Natural killer cell (primary cell): Measurements from ENCODE around the gene VAMP5. TPM values are rescaled to one million over a fixed set of nuclear protein-coding genes. Genes with fewer than 3 reads are reported as not detected.

Experiments
- ATAC-seq, 3 donors: fragments of 150-1000 bp in 2 of 3; fragments of 200-7000 bp in 1 of 3; cut with Tn5 transposase; 1 replicate in 1 of 3; 2 replicates in 2 of 3; pipeline ENCODE4 v1.10.0; 2021; ENCODE audit warnings: mild to moderate bottlenecking in 2 of 3, moderate library complexity in 2 of 3
- DNase-seq, 2 donors: peaks; one replicate each; pipeline versions ENCODE4 v3.0.0 to v3.0.0-alpha.2; 2013 to 2021; ENCODE audit warnings: mixed read lengths in 1 of 2
- H3K27ac ChIP-seq: one replicate; pipeline ENCODE4 v1.5.1; 2013; ENCODE audit warnings: mild to moderate bottlenecking, low read length
- H3K27me3 ChIP-seq: one replicate; pipeline ENCODE4 v1.6.1; 2013; ENCODE audit warnings: low read length; ENCODE audit not compliant: control insufficient read depth, insufficient read depth
- H3K36me3 ChIP-seq: one replicate; pipeline ENCODE4 v1.6.1; 2013; ENCODE audit warnings: low read length; ENCODE audit not compliant: control insufficient read depth, insufficient read depth
- H3K4me1 ChIP-seq: one replicate; pipeline ENCODE4 v1.6.1; 2013; ENCODE audit warnings: low read length; ENCODE audit not compliant: control insufficient read depth, insufficient read depth
- H3K4me3 ChIP-seq: one replicate; pipeline ENCODE4 v1.5.1; 2013; ENCODE audit warnings: low read length
- H3K9me3 ChIP-seq: one replicate; pipeline ENCODE4 v1.6.1; 2013; ENCODE audit warnings: low read length; ENCODE audit not compliant: control insufficient read depth, insufficient read depth
- H3K27ac Mint-ChIP-seq, 2 donors: one replicate each; pipeline ENCODE4 v1.8.0; 2022; ENCODE audit warnings: mild to moderate bottlenecking in 2 of 2, mixed read lengths in 2 of 2, moderate library complexity in 1 of 2
- H3K27me3 Mint-ChIP-seq, 2 donors: one replicate each; pipeline ENCODE4 v1.8.0; 2022; ENCODE audit warnings: low read depth in 2 of 2, mixed read lengths in 2 of 2
- H3K36me3 Mint-ChIP-seq: one replicate; pipeline ENCODE4 v1.8.0; 2022; ENCODE audit warnings: mixed read lengths
- H3K4me1 Mint-ChIP-seq, 2 donors: one replicate each; pipeline ENCODE4 v1.8.0; 2022; ENCODE audit warnings: mixed read lengths in 2 of 2
- H3K4me3 Mint-ChIP-seq: one replicate; pipeline ENCODE4 v1.8.0; 2022; ENCODE audit warnings: mild to moderate bottlenecking, moderate library complexity, mixed read lengths
- H3K9me3 Mint-ChIP-seq, 2 donors: one replicate each; pipeline ENCODE4 v1.8.0; 2022; ENCODE audit warnings: mixed read lengths in 2 of 2
- CTCF ChIP-seq: fragments of 200-600 bp; IDR thresholded peaks from one replicate; pipeline ENCODE4 v1.8.0; 2022; ENCODE audit warnings: antibody characterized with exemption
- WGBS: methylation state at CpG from one replicate; pipeline ENCODE4 v1.1.7; 2013; ENCODE audit warnings: missing lambda C conversion rate; ENCODE audit not compliant: insufficient coverage; 5-methylcytosine and 5-hydroxymethylcytosine counted together
- intact Hi-C: fragments of 100-400 bp; cut with micrococcal nuclease; formaldehyde crosslinking; loops from one replicate; pipeline ENCODE4 v1.14.2; 2022
- total RNA-seq, 4 donors: library from RNA; stranded (reverse); fragments of 120-200 nt in 1 of 4; gene quantifications; one replicate each; pipeline versions ENCODE4 v1.2.3 to v1.2.4, GENCODE V29; 2013 to 2022

Gene VAMP5
- total RNA-seq, 3 donors from 2014 or later (not counting 1 experiment from before 2014, with no cell fraction given), result 35.0 to 50.7 (median 36.7) TPM

DNA sequence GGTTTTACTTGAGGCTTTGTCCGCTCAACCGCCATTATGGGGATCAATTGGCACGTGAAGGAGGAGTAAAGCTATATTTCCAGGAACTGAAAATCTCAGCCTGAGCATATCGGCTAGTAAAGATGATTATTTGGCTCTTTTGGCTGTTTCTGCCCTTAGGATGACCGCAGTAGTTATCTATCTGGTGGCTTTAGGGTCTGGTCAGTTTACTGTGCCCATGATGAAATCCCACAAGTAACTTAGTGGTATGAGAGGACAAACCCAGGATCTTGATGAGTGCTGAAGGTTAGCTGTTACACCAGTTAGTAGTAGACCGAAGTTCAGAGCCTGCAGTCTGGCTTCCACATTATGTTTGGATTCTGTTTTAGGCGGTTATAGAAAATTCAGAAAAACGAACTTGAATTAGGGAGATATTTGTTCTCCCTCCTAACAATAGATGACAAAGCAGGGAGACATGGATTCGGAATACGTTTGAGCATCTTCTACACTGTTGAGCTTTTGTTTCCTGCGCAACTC, 44.0 kb upstream of the VAMP5 start:
- H3K27ac Mint-ChIP-seq, result peak overlapping the region; percentile 89 to 90
- peak overlapping the region; percentile 95 for H3K4me3 Mint-ChIP-seq
- Histone ChIP-seq H3K4me3 (peak overlapping the region; percentile 90), H3K27ac (peak overlapping the region; percentile 87), H3K36me3 (peaks cover 37% of the 10 kb centered on the region), H3K27me3 (no peaks in the 10 kb centered on the region), H3K4me1 (peaks cover 23% of the 10 kb centered on the region), H3K9me3 (no peaks in the 10 kb centered on the region)
- H3K27me3 Mint-ChIP-seq, result no peaks in the 10 kb centered on the region
- DNase-seq, result no peak
- peaks cover 30% of the 10 kb centered on the region for H3K36me3 Mint-ChIP-seq
- H3K9me3 Mint-ChIP-seq, result no peaks in the 10 kb centered on the region
- ATAC-seq, result no peak
- intact Hi-C loops, result no loop called here
- no peak for TF ChIP-seq CTCF
- WGBS, result 13% methylated on average over 11 of the region's 11 CpGs
- peaks cover 38 to 47% of the 10 kb centered on the region in 2 donors for H3K4me1 Mint-ChIP-seq

DNA sequence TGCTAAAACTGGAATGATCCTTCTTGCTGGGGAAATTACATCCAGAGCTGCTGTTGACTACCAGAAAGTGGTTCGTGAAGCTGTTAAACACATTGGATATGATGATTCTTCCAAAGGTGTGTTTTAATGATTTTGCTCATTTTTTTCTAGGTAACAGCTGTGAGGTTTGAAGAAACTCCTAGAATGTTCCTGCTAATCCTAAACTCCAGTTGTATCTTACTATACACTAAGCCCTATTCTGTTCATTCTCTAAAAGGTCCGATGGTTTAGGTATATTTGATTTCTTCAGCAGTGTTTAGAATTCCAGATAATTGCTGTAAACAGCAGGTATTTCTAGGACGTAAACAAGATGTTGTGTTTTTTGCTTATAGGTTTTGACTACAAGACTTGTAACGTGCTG, 43.0 kb upstream of the VAMP5 start:
- no peaks in the 10 kb centered on the region for H3K9me3 Mint-ChIP-seq
- Histone ChIP-seq H3K27me3 (no peaks in the 10 kb centered on the region), H3K4me1 (peaks cover 23% of the 10 kb centered on the region), H3K9me3 (no peaks in the 10 kb centered on the region), H3K4me3 (no peak overlapping the region), H3K27ac (no peak overlapping the region), H3K36me3 (peaks cover 46% of the 10 kb centered on the region)
- DNase-seq (no peak), ATAC-seq (no peak)
- H3K27me3 Mint-ChIP-seq, result no peaks in the 10 kb centered on the region
- intact Hi-C loops, result no loop called here
- H3K27ac Mint-ChIP-seq, result peak overlapping the region in 1 of 2 donors; percentile 90
- peaks cover 30% of the 10 kb centered on the region for H3K36me3 Mint-ChIP-seq
- H3K4me1 Mint-ChIP-seq, result peaks cover 38 to 47% of the 10 kb centered on the region in 2 donors
- TF ChIP-seq CTCF, result no peak
- WGBS, result 60% methylated on average over 3 of the region's 4 CpGs
- H3K4me3 Mint-ChIP-seq, result peak overlapping the region; percentile 95

- WGBS, result 87% methylated on average over 5 of the region's 5 CpGs
- H3K27me3 ChIP-seq, result no peaks in the 10 kb centered on the region
- H3K4me1 ChIP-seq, result peaks cover 23% of the 10 kb centered on the region
- no peak for DNase-seq
- no peaks in the 10 kb centered on the region for H3K9me3 Mint-ChIP-seq
- H3K36me3 ChIP-seq, result peaks cover 47% of the 10 kb centered on the region
- H3K4me3 ChIP-seq, result no peak overlapping the region
- peaks cover 30% of the 10 kb centered on the region for H3K36me3 Mint-ChIP-seq
- H3K27ac ChIP-seq, result no peak overlapping the region
- peak overlapping the region in 1 of 2 donors; percentile 90 for H3K27ac Mint-ChIP-seq
- H3K4me1 Mint-ChIP-seq, result peaks cover 38 to 47% of the 10 kb centered on the region in 2 donors
- TF ChIP-seq CTCF, result no peak
- intact Hi-C loops, result no loop called here
- H3K4me3 Mint-ChIP-seq, result no peak overlapping the region
- H3K27me3 Mint-ChIP-seq, result no peaks in the 10 kb centered on the region
- no peak for ATAC-seq
- H3K9me3 ChIP-seq, result no peaks in the 10 kb centered on the region
Measured at GRCh38 chr2:85541753-85542457, 42.3 kb upstream of the VAMP5 start.
